HepG2 (cell line): ENCODE data around the gene TMTC2. TPM values are rescaled to one million over a fixed set of nuclear protein-coding genes. Genes with fewer than 3 reads are reported as not detected.
"Not testable (repeated sequence)": the region's sequence is repeated elsewhere in the genome, so short reads cannot be mapped to it uniquely, and the experiment has no call there.

Source experiments
- ATAC-seq: fragments of 200-7000 bp; cut with Tn5 transposase; 3 replicates; pipeline ENCODE4 v1.9.1; 2020; ENCODE audit warnings: mild to moderate bottlenecking, moderate library complexity
- BruUV-seq: library from RNA; stranded (reverse); fragments of 400-500 nt; replicated peaks from 2 replicates; lab custom pipeline; 2021; lab: Mats Ljungman, UMichigan
- CTCF ChIA-PET: fragments of 300-600 bp; formaldehyde crosslinking; extraction: SDS; loops from one replicate; lab custom pipeline; 2021; ENCODE audit warnings: low total read pairs, inconsistent platforms, low intra/inter-chr PET ratio; lab: Yijun Ruan, JAX
- POLR2A ChIA-PET: fragments of 350-600 bp; sonication (Branson Sonifier 250); formaldehyde crosslinking; loops from one replicate; lab custom pipeline; 2020; ENCODE audit warnings: antibody characterized with exemption, inconsistent platforms; lab: Yijun Ruan, JAX
- DNase-seq: peaks from one replicate; pipeline ENCODE4 v3.0.0-alpha.2; 2015; ENCODE audit warnings: low spot score
- FAIRE-seq: peaks from 3 replicates; lab custom pipeline; 2011; peaks lifted over from hg19 to GRCh38; lab: Jason Lieb, UNC
- H2AFZ ChIP-seq: one replicate; pipeline ENCODE4 v1.6.1; 2011; ENCODE audit warnings: low read length, inconsistent platforms
- H3K27ac ChIP-seq: fragments of 300-600 bp; 3 replicates; pipeline ENCODE4 v1.8.0; 2011; ENCODE audit warnings: mixed run types, mild to moderate bottlenecking, mixed read lengths, low read length, inconsistent platforms; ENCODE audit not compliant: insufficient read depth; ENCODE audit errors: extremely low read length
- H3K27me3 ChIP-seq, 2 experiments: fragments of 200-600 bp in 1 of 2; 2 replicates in 1 of 2; 3 replicates in 1 of 2; pipeline versions ENCODE4 v1.6.0 to v1.8.0; 2011; ENCODE audit warnings: low read length in 2 of 2, mild to moderate bottlenecking in 2 of 2, moderate library complexity in 2 of 2, inconsistent platforms in 1 of 2; ENCODE audit not compliant: insufficient read depth in 2 of 2, control insufficient read depth in 1 of 2
- H3K36me3 ChIP-seq, 2 experiments: fragments of 200-600 bp in 1 of 2; replicated peaks in 1 of 2; 2 replicates in 1 of 2; 3 replicates in 1 of 2; pipeline versions ENCODE4 v1.5.1 to v1.8.0; 2011; ENCODE audit warnings: low read length in 2 of 2, inconsistent platforms in 1 of 2; ENCODE audit not compliant: insufficient read depth in 2 of 2, control insufficient read depth in 1 of 2
- H3K4me1 ChIP-seq: 2 replicates; pipeline ENCODE4 v1.5.1; 2012; ENCODE audit warnings: low read length, inconsistent platforms; ENCODE audit not compliant: insufficient read depth
- H3K4me2 ChIP-seq: 2 replicates; pipeline ENCODE4 v1.6.0; 2011; ENCODE audit warnings: low read depth, low read length, inconsistent platforms
- H3K4me3 ChIP-seq, 3 experiments: fragments of 200-600 bp in 1 of 3; sonication (generic), shearing (Covaris generic) in 1 of 3; replicated peaks in 1 of 3; 2 replicates each; pipeline ENCODE4 v1.5.1; 2011 to 2016; ENCODE audit warnings: low read length in 3 of 3, inconsistent platforms in 2 of 3, low read depth in 2 of 3, mild to moderate bottlenecking in 2 of 3, control low read depth in 1 of 3, mixed read lengths in 1 of 3; ENCODE audit not compliant: insufficient read depth in 1 of 3
- H3K79me2 ChIP-seq: one replicate; pipeline ENCODE4 v1.6.1; 2011; ENCODE audit warnings: low read length, inconsistent platforms; ENCODE audit not compliant: insufficient read depth
- H3K9ac ChIP-seq: 2 replicates; pipeline ENCODE4 v1.6.0; 2011; ENCODE audit warnings: mild to moderate bottlenecking, low read depth, low read length, inconsistent platforms; ENCODE audit not compliant: insufficient read depth
- H3K9me3 ChIP-seq: 2 replicates; pipeline ENCODE4 v1.5.1; 2012; ENCODE audit warnings: mild to moderate bottlenecking, low read length
- H4K20me1 ChIP-seq: 2 replicates; pipeline ENCODE4 v1.6.0; 2011; ENCODE audit warnings: inconsistent platforms, mild to moderate bottlenecking, low read length, moderate library complexity; ENCODE audit not compliant: insufficient read depth
- CBFB ChIP-seq: sonication (generic); formaldehyde crosslinking; IDR thresholded peaks from 2 replicates; pipeline ENCODE4 v1.4.0; 2020; ENCODE audit warnings: missing genetic modification reagents
- HOXA5 ChIP-seq: sonication (generic); formaldehyde crosslinking; IDR thresholded peaks from 2 replicates; pipeline ENCODE4 v1.4.0; 2020; ENCODE audit warnings: missing genetic modification reagents
- KLF12 ChIP-seq: sonication (generic); formaldehyde crosslinking; IDR thresholded peaks from 2 replicates; pipeline ENCODE4 v1.4.0; 2020; ENCODE audit warnings: missing genetic modification reagents, borderline replicate concordance
- MBD4 ChIP-seq: IDR thresholded peaks from 2 replicates; pipeline ENCODE4 v1.6.1; 2012; ENCODE audit warnings: low read length, inconsistent platforms, borderline replicate concordance
- PRDM4 ChIP-seq: sonication (generic); formaldehyde crosslinking; IDR thresholded peaks from 2 replicates; pipeline ENCODE4 v1.9.0; 2021; ENCODE audit warnings: missing genetic modification reagents, borderline replicate concordance
- RFX5 ChIP-seq: IDR thresholded peaks from 2 replicates; pipeline ENCODE4 v1.6.1; 2011; ENCODE audit warnings: low read depth, low read length, improper control_type of control experiment
- ZNF558 ChIP-seq: sonication (generic); formaldehyde crosslinking; IDR thresholded peaks from 2 replicates; pipeline ENCODE4 v1.9.0; 2022; ENCODE audit warnings: mild to moderate bottlenecking, missing genetic modification reagents, borderline replicate concordance
- WGBS: methylation state at CpG from one replicate; pipeline ENCODE4 v1.1.6; 2017; ENCODE audit warnings: low lambda C conversion rate; 5-methylcytosine and 5-hydroxymethylcytosine counted together
- in situ Hi-C: cut with HindIII; loops from 2 replicates; pipeline ENCODE4 v1.10.0; 2017; ENCODE audit warnings: low pct_unique_long_range_greater_than_20kb; ENCODE audit not compliant: extremely low pct_ligation_motif_present
- intact Hi-C: fragments of 100-400 bp; cut with micrococcal nuclease; formaldehyde crosslinking; loops from one replicate; pipeline ENCODE4 v1.10.0; 2022; ENCODE audit not compliant: unreplicated experiment
- polyA plus RNA-seq, 8 experiments: library from polyadenylated mRNA; depleted of rRNA in 3 of 8; stranded (reverse) in 7 of 8; unstranded in 1 of 8; fragments of >200 nt; fragmentation: Illumina TruSeq in 4 of 8; extraction: Trizol in 4 of 8; gene quantifications; 2 replicates each; pipeline versions ENCODE4 v1.2.1 to v1.2.3, GENCODE V29; 2011 to 2016; ENCODE audit warnings: low read depth in 4 of 8, missing spikeins in 1 of 8, mixed read lengths in 1 of 8; ENCODE audit not compliant: insufficient read depth in 1 of 8
- total RNA-seq, 5 experiments: library from RNA; depleted of rRNA; stranded (reverse); fragments of >200 nt; fragmentation: Illumina TruSeq; extraction: Trizol; gene quantifications; 2 replicates each; pipeline ENCODE4 v1.2.3, GENCODE V29; 2016; ENCODE audit warnings: low read depth in 1 of 5
- TF ChIP-seq, protein P1 (sequence below): sonication (generic); formaldehyde crosslinking; IDR thresholded peaks from 2 replicates; pipeline ENCODE4 v1.5.0; 2020; ENCODE audit warnings: mild to moderate bottlenecking, missing genetic modification reagents

TMTC2 gene
- total and polyA plus RNA-seq, 2 of the 13 experiments (the other 11 are each of a cell fraction or from before 2014, with no cell fraction given) = 0.55 to 0.63 TPM

GRCh38 chr12:82804601-82805000, 117.9 kb downstream of the TMTC2 start:
- no peaks in the 10 kb centered on the region for H3K9me3 ChIP-seq
- ChIA-PET POLR2A (no interaction called here), CTCF (no interaction called here)
- 33% methylated on average over 2 of the region's 2 CpGs for WGBS
- FAIRE-seq (no peak), ATAC-seq (no peak), DNase-seq (no peak)
- H3K4me2 ChIP-seq = no peak overlapping the region
- intact Hi-C loops = no loop called here
- in situ Hi-C loops = no loop called here
- no peak for TF ChIP-seq MBD4
- TF ChIP-seq ZNF558 (CRISPR knock-in tag) = no peak
- TF ChIP-seq, protein P1, sequence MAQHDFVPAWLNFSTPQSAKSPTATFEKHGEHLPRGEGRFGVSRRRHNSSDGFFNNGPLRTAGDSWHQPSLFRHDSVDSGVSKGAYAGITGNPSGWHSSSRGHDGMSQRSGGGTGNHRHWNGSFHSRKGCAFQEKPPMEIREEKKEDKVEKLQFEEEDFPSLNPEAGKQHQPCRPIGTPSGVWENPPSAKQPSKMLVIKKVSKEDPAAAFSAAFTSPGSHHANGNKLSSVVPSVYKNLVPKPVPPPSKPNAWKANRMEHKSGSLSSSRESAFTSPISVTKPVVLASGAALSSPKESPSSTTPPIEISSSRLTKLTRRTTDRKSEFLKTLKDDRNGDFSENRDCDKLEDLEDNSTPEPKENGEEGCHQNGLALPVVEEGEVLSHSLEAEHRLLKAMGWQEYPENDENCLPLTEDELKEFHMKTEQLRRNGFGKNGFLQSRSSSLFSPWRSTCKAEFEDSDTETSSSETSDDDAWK = no peak
- no peak for TF ChIP-seq PRDM4
- TF ChIP-seq KLF12 (CRISPR knock-in tag) = no peak
- no peak for TF ChIP-seq CBFB (CRISPR knock-in tag)
- no peak for TF ChIP-seq RFX5
- no peak for TF ChIP-seq HOXA5
- BruUV-seq = no TSS peak
- no peak overlapping the region for H3K27ac ChIP-seq
- H3K79me2 ChIP-seq = no peaks in the 10 kb centered on the region
- H4K20me1 ChIP-seq = no peaks in the 10 kb centered on the region
- H2AFZ ChIP-seq = no peak overlapping the region
- H3K9ac ChIP-seq = no peak overlapping the region
- H3K4me1 ChIP-seq = no peaks in the 10 kb centered on the region
- H3K4me3 ChIP-seq = no peak overlapping the region
- H3K36me3 ChIP-seq = no peaks in the 10 kb centered on the region
- no peaks in the 10 kb centered on the region for H3K27me3 ChIP-seq

GRCh38 chr12:82805004-82805403, 118.3 kb downstream of the TMTC2 start:
- H2AFZ ChIP-seq, CTCF ChIA-PET, intact Hi-C loops, H3K79me2 ChIP-seq, ATAC-seq, H3K4me3 ChIP-seq, H4K20me1 ChIP-seq, in situ Hi-C loops, FAIRE-seq, H3K9me3 ChIP-seq, H3K9ac ChIP-seq, H3K36me3 ChIP-seq, H3K27me3 ChIP-seq, POLR2A ChIA-PET, DNase-seq, H3K27ac ChIP-seq, H3K4me1 ChIP-seq, H3K4me2 ChIP-seq, BruUV-seq: not testable (repeated sequence)
- 25% methylated on average over 2 of the region's 2 CpGs for WGBS
